Keratinocyte (primary cell): ENCODE data around the gene TTC38. TPM values are rescaled to one million over a fixed set of nuclear protein-coding genes. Genes with fewer than 3 reads are reported as not detected.

Experiments
- DNase-seq: peaks from one replicate; pipeline ENCODE4 v3.0.0-alpha.2; 2011; ENCODE audit warnings: low read depth, missing footprints, low spot score
- FAIRE-seq: peaks from 2 replicates; lab custom pipeline; 2011; peaks lifted over from hg19 to GRCh38; lab: Jason Lieb, UNC
- H2AFZ ChIP-seq: 2 replicates; pipeline ENCODE4 v1.6.0; 2012; ENCODE audit warnings: low read length, control low read depth, inconsistent platforms; ENCODE audit not compliant: control insufficient read depth
- H3K27ac ChIP-seq: 2 replicates; pipeline ENCODE4 v1.5.1; 2011; ENCODE audit warnings: low read length; ENCODE audit not compliant: control insufficient read depth, insufficient read depth
- H3K27me3 ChIP-seq: 3 replicates; pipeline ENCODE4 v1.6.0; 2011; ENCODE audit warnings: low read length; ENCODE audit not compliant: control insufficient read depth, insufficient read depth; ENCODE audit errors: extremely low read depth
- H3K36me3 ChIP-seq, 2 experiments: 2 replicates in 1 of 2; 3 replicates in 1 of 2; pipeline ENCODE4 v1.5.1; 2011; ENCODE audit warnings: low read length in 2 of 2, mild to moderate bottlenecking in 1 of 2; ENCODE audit not compliant: control insufficient read depth in 2 of 2, insufficient read depth in 2 of 2; ENCODE audit errors: extremely low read depth in 1 of 2
- H3K4me1 ChIP-seq: 3 replicates; pipeline ENCODE4 v1.5.1; 2011; ENCODE audit warnings: low read length; ENCODE audit not compliant: control insufficient read depth, insufficient read depth; ENCODE audit errors: extremely low read depth
- H3K4me2 ChIP-seq: 3 replicates; pipeline ENCODE4 v1.6.0; 2011; ENCODE audit warnings: low read depth, low read length; ENCODE audit not compliant: control insufficient read depth, insufficient read depth; ENCODE audit errors: extremely low read depth
- H3K4me3 ChIP-seq, 3 experiments: fragments of 200-600 bp in 1 of 3; sonication (generic) in 1 of 3; 2 replicates in 2 of 3; 3 replicates in 1 of 3; pipeline ENCODE4 v1.5.1; 2011 to 2016; ENCODE audit warnings: low read length in 3 of 3, mild to moderate bottlenecking in 3 of 3, control low read depth in 2 of 3, inconsistent platforms in 1 of 3, low read depth in 1 of 3, mixed read lengths in 1 of 3, mixed run types in 1 of 3, moderate library complexity in 1 of 3; ENCODE audit not compliant: control insufficient read depth in 2 of 3, insufficient read depth in 2 of 3; ENCODE audit errors: extremely low read depth in 1 of 3
- H3K79me2 ChIP-seq: 2 replicates; pipeline ENCODE4 v1.6.0; 2012; ENCODE audit warnings: low read length; ENCODE audit not compliant: control insufficient read depth, insufficient read depth
- H3K9ac ChIP-seq: 3 replicates; pipeline ENCODE4 v1.6.0; 2011; ENCODE audit warnings: low read length; ENCODE audit not compliant: control insufficient read depth, insufficient read depth; ENCODE audit errors: extremely low read depth
- H3K9me1 ChIP-seq: 3 replicates; pipeline ENCODE4 v1.6.0; 2011; ENCODE audit warnings: low read length; ENCODE audit not compliant: control insufficient read depth, insufficient read depth; ENCODE audit errors: extremely low read depth
- H3K9me3 ChIP-seq: 2 replicates; pipeline ENCODE4 v1.5.1; 2012; ENCODE audit warnings: low read depth, low read length; ENCODE audit not compliant: control insufficient read depth
- H4K20me1 ChIP-seq: 3 replicates; pipeline ENCODE4 v1.6.0; 2011; ENCODE audit warnings: low read length; ENCODE audit not compliant: control insufficient read depth, insufficient read depth; ENCODE audit errors: extremely low read depth
- CTCF ChIP-seq, 3 experiments: IDR thresholded peaks in 1 of 3; conservative IDR thresholded peaks in 1 of 3; optimal IDR thresholded peaks in 1 of 3; 2 replicates in 2 of 3; 3 replicates in 1 of 3; pipeline versions ENCODE3 to v1.5.1; 2011; ENCODE audit warnings: low read length in 3 of 3, mild to moderate bottlenecking in 3 of 3, moderate library complexity in 2 of 3, control low read depth in 1 of 3, inconsistent platforms in 1 of 3; ENCODE audit not compliant: insufficient read depth in 2 of 3; ENCODE audit errors: extremely low read depth in 1 of 3
- EZH2 ChIP-seq: IDR thresholded peaks from one replicate; pipeline ENCODE4 v1.6.1; 2012; ENCODE audit warnings: inconsistent platforms, mild to moderate bottlenecking, low read length, moderate library complexity
- dilution Hi-C: fragments of 300-500 bp; cut with MboI; formaldehyde crosslinking; loops from one replicate; pipeline ENCODE4 v1.7.0; 2020; ENCODE audit warnings: low sequenced_read_pairs; ENCODE audit not compliant: extremely low pct_ligation_motif_present
- polyA plus RNA-seq, 5 experiments: library from polyadenylated mRNA; depleted of rRNA in 3 of 5; stranded (reverse) in 3 of 5; stranded (forward) in 1 of 5; unstranded in 1 of 5; fragments of >200 nt; gene quantifications; 1 replicate in 1 of 5; 2 replicates in 3 of 5; 3 replicates in 1 of 5; pipeline versions ENCODE4 v1.2.1 to v1.2.3, GENCODE V29; 2011 to 2012; ENCODE audit warnings: missing spikeins in 2 of 5, low read depth in 1 of 5, low replicate concordance in 1 of 5

Gene TTC38
- polyA plus RNA-seq, 1 donor (not counting 4 experiments of a cell fraction or from before 2014, with no cell fraction given) = 11.4 TPM

DNA sequence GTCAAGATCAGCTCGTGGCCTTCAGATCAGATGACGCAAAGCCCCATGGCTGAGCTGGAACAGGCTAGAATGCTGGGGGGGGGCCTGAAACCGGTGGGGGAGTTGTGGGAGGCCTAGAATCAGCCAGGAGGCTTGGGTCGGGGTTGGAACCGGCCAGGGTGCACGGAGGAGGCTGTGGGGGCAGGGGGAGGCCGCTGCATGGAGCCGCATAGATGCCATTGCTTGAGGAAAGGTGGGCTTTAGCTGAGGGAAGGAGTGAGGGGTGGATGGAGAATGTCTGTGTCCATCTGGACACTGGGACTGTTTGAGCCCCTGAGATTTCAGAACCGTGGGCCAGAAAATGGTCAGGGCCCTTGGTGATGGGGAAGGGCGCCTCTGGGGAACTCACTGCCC, 42.9 kb upstream of the TTC38 start:
- no peak overlapping the region for H3K27ac ChIP-seq
- no peaks in the 10 kb centered on the region for H3K27me3 ChIP-seq
- no peaks in the 10 kb centered on the region for H3K79me2 ChIP-seq
- FAIRE-seq = no peak
- dilution Hi-C loops = no loop called here
- peaks cover 0 to 3% of the 10 kb centered on the region in 2 experiments for H3K36me3 ChIP-seq
- no peak overlapping the region for H3K4me2 ChIP-seq
- no peak overlapping the region for H3K4me3 ChIP-seq
- H3K9me1 ChIP-seq = peaks cover 2% of the 10 kb centered on the region
- H2AFZ ChIP-seq = no peak overlapping the region
- no peaks in the 10 kb centered on the region for H3K4me1 ChIP-seq
- no peak for TF ChIP-seq CTCF (optimal IDR thresholded peaks at IDR 0.05 in 1 of 3, IDR thresholded peaks at IDR 0.05 in 1 of 3, conservative IDR thresholded peaks at IDR 0.05 in 1 of 3; ENCODE audit: extremely low read depth in 1 of 3, insufficient read depth in 2 of 3, low read length in 3 of 3)
- no peak for TF ChIP-seq EZH2
- no peaks in the 10 kb centered on the region for H4K20me1 ChIP-seq
- no peak overlapping the region for H3K9ac ChIP-seq
- no peaks in the 10 kb centered on the region for H3K9me3 ChIP-seq
- DNase-seq = no peak

GRCh38 chr22:46225631-46226030, 42.2 kb upstream of the TTC38 start:
- Histone ChIP-seq H3K79me2 (no peaks in the 10 kb centered on the region), H4K20me1 (no peaks in the 10 kb centered on the region), H2AFZ (no peak overlapping the region), H3K36me3 (peaks cover 0 to 3% of the 10 kb centered on the region in 2 experiments), H3K27me3 (no peaks in the 10 kb centered on the region), H3K9ac (no peak overlapping the region), H3K4me1 (no peaks in the 10 kb centered on the region), H3K4me2 (no peak overlapping the region), H3K4me3 (no peak overlapping the region), H3K9me1 (peaks cover 2% of the 10 kb centered on the region), H3K27ac (no peak overlapping the region), H3K9me3 (no peaks in the 10 kb centered on the region)
- no peak for DNase-seq
- FAIRE-seq = no peak
- dilution Hi-C loops = no loop called here
- TF ChIP-seq EZH2 = no peak
- no peak for TF ChIP-seq CTCF (optimal IDR thresholded peaks at IDR 0.05 in 1 of 3, IDR thresholded peaks at IDR 0.05 in 1 of 3, conservative IDR thresholded peaks at IDR 0.05 in 1 of 3; ENCODE audit: extremely low read depth in 1 of 3, insufficient read depth in 2 of 3, low read length in 3 of 3)
